Gastrocnemius medialis (tissue), 4 donors: ENCODE results near the gene PXDN. TPM values are rescaled to one million over a fixed set of nuclear protein-coding genes. Genes with fewer than 3 reads are reported as not detected.

Experiments used
- ATAC-seq, 2 donors: fragments of 150-250 bp; one replicate each; pipeline ENCODE4 v1.9.1; 2016
- DNase-seq, 2 donors: peaks; one replicate each; pipeline ENCODE4 v3.0.0-alpha.2; 2019
- H3K27ac ChIP-seq, 4 donors: fragments of 200-600 bp; sonication (generic); 1 replicate in 1 of 4; 2 replicates in 3 of 4; pipeline ENCODE4 v1.5.1; 2016 to 2018; ENCODE audit warnings: mild to moderate bottlenecking in 2 of 4, moderate library complexity in 1 of 4
- H3K27me3 ChIP-seq, 3 donors: fragments of 200-600 bp; sonication (generic) in 2 of 3; 1 replicate in 1 of 3; 2 replicates in 2 of 3; pipeline versions ENCODE4 v1.5.1 to v1.6.0; 2016 to 2019; ENCODE audit warnings: mild to moderate bottlenecking in 1 of 3, moderate library complexity in 1 of 3
- H3K36me3 ChIP-seq, 2 donors: fragments of 200-600 bp; sonication (generic) in 1 of 2; one replicate each; pipeline ENCODE4 v1.5.1; 2017 to 2018
- H3K4me1 ChIP-seq, 2 donors: fragments of 200-600 bp; sonication (generic) in 1 of 2; one replicate each; pipeline ENCODE4 v1.5.1; 2016 to 2017; ENCODE audit warnings: mild to moderate bottlenecking in 2 of 2
- H3K4me3 ChIP-seq, 4 donors: fragments of 200-600 bp; sonication (generic) in 3 of 4; 1 replicate in 1 of 4; 2 replicates in 3 of 4; pipeline ENCODE4 v1.5.1; 2016 to 2019; ENCODE audit warnings: mild to moderate bottlenecking in 2 of 4
- H3K9me3 ChIP-seq, 3 donors: fragments of 200-600 bp; sonication (generic) in 2 of 3; 1 replicate in 1 of 3; 2 replicates in 2 of 3; pipeline ENCODE4 v1.5.1; 2016 to 2019
- CTCF ChIP-seq, 5 experiments: fragments of 450-650 bp in 3 of 5; fragments of 200-600 bp in 2 of 5; sonication (generic) in 2 of 5; IDR thresholded peaks in 4 of 5; conservative IDR thresholded peaks in 1 of 5; 1 replicate in 4 of 5; 2 replicates in 1 of 5; pipeline ENCODE4 v1.5.1; 2016 to 2019; ENCODE audit warnings: antibody characterized with exemption in 5 of 5, mild to moderate bottlenecking in 3 of 5, moderate library complexity in 3 of 5
- POLR2A ChIP-seq, 2 donors: fragments of 450-650 bp; IDR thresholded peaks; one replicate each; pipeline ENCODE4 v1.6.1; 2017; ENCODE audit warnings: antibody characterized with exemption in 2 of 2, mild to moderate bottlenecking in 2 of 2, moderate library complexity in 2 of 2
- in situ Hi-C, 4 donors: fragments of 200-750 bp; cut with MboI; loops; one replicate each; pipeline versions ENCODE4 v1.15.0 to v1.8.0; 2017; ENCODE audit warnings: low sequenced_read_pairs in 4 of 4
- intact Hi-C: fragments of 100-400 bp; cut with DNase I; formaldehyde crosslinking; loops from one replicate; pipeline ENCODE4 v1.15.1; 2023; ENCODE audit warnings: low total_unique reads
- total RNA-seq, 4 donors: library from RNA; depleted of rRNA; stranded (reverse); fragments of >200 nt; gene quantifications; one replicate each; pipeline versions ENCODE4 v1.1.0 to v1.2.3, GENCODE V29; 2016

The PXDN gene
- total RNA-seq, 4 donors from 2014 or later, result 7.8 to 13.4 (median 10.3) TPM

DNA sequence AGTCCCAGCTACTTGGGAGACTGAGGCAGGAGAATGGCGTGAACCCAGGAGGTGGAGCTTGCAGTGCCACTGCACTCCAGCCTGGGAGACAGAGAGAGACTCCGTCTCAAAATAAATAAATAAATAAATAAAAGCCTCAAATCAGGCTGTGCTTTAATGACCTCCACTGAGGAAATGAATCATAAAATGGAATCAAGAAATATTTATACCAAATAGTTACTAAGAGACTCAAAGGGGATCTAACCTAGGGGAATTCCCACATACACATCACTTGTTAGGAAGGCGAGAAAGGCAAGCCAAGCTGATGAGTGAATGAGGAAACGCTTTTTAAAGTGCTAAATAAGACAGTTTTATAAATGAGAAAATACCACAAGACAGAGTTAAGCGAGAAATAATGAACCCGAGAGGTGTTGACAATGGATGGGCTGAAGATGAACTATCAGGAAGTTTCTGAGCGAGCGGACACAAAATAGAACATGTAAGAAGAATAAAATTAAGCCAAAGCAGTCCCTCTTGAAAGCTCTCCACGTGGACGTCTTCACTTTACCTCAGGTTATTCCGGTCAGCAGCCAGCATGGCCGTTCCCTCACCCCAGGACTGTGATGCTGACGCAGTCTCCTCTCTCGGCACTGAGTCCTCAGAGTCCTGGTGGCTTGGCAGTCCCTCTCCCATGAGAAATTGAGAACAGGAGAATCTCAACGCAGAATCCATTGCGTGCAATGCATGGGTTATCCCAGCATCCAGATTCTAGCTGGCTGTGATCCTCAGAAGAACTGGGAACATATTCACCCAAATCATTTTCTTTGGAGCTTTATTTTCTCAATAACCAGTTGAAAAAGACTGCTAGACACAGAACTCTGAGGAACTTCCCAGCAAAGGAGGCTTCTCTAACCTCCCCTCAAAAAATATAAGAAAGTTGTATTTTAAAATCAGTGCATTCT, 22.3 kb downstream of the PXDN start:
- TF ChIP-seq CTCF (IDR thresholded peaks at IDR 0.05 in 4 of 5, conservative IDR thresholded peaks at IDR 0.05 in 1 of 5) (no peak), POLR2A (IDR thresholded peaks at IDR 0.05) (no peak)
- H3K27ac ChIP-seq, result peak overlapping the region; percentile 74 to 82 (median 78)
- H3K9me3 ChIP-seq, result no peaks in the 10 kb centered on the region
- intact Hi-C loops (no loop called here), in situ Hi-C loops (no loop called here)
- DNase-seq (no peak), ATAC-seq (peak; percentile 61 to 67)
- peaks cover 3 to 20% of the 10 kb centered on the region in 2 donors for H3K4me1 ChIP-seq
- H3K4me3 ChIP-seq, result peak overlapping the region in 2 of 4 donors; percentile 14 to 22
- no peaks in the 10 kb centered on the region for H3K36me3 ChIP-seq
- peaks cover 0 to 10% (median 8%) of the 10 kb centered on the region in 3 donors for H3K27me3 ChIP-seq

GRCh38 chr2:1718339-1719220, 25.7 kb downstream of the PXDN start:
- H3K4me3 ChIP-seq, result no peak overlapping the region
- H3K4me1 ChIP-seq, result peaks cover 27 to 45% of the 10 kb centered on the region in 2 donors
- no peaks in the 10 kb centered on the region for H3K36me3 ChIP-seq
- intact Hi-C loops, result no loop called here
- TF ChIP-seq CTCF (IDR thresholded peaks at IDR 0.05 in 4 of 5, conservative IDR thresholded peaks at IDR 0.05 in 1 of 5), result no peak
- TF ChIP-seq POLR2A (IDR thresholded peaks at IDR 0.05), result no peak
- DNase-seq (no peak), ATAC-seq (no peak)
- peak overlapping the region in 3 of 4 donors; percentile 39 to 73 (median 71) for H3K27ac ChIP-seq
- in situ Hi-C loops, result no loop called here
- no peaks in the 10 kb centered on the region for H3K9me3 ChIP-seq
- H3K27me3 ChIP-seq, result peaks cover 0 to 13% (median 0%) of the 10 kb centered on the region in 3 donors

DNA sequence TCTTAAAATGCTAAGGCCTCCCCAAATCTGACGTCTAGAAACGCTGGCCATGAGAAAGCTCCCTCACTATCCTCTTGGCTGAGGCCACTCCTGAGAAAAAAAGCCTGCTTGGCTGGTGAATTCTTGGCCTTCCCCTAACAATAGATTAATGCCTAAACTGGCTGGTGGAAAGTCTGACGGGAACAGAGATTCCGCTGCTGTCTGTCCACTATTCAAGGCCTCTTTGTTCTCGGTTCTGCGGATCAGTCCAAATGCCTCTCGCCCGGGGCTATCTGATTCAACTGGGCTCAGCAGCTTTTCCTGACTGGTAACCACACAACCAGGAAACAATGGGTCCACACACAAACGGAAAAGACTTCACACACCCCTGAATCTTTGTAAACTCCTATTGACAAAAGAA, 27.2 kb downstream of the PXDN start:
- peak; percentile 20 to 25 for ATAC-seq
- intact Hi-C loops, result no loop called here
- no peak overlapping the region for H3K4me3 ChIP-seq

More for the DNA sequence above, 27.2 kb downstream of the PXDN start:
- Histone ChIP-seq H3K4me1 (peaks cover 29 to 46% of the 10 kb centered on the region in 2 donors), H3K36me3 (no peaks in the 10 kb centered on the region), H3K27ac (peak overlapping the region; percentile 30 to 73 (median 66)), H3K9me3 (no peaks in the 10 kb centered on the region), H3K27me3 (peaks cover 0 to 9% (median 0%) of the 10 kb centered on the region in 3 donors)
- TF ChIP-seq CTCF (IDR thresholded peaks at IDR 0.05 in 4 of 5, conservative IDR thresholded peaks at IDR 0.05 in 1 of 5), result no peak
- no peak for TF ChIP-seq POLR2A (IDR thresholded peaks at IDR 0.05)
- DNase-seq, result no peak
- in situ Hi-C loops, result no loop called here
